ENCODE measurements around the gene MCEMP1.

GRCh38 chr19:7720351-7720750, 43.5 kb downstream of the MCEMP1 start:
- TF ChIP-seq RAD51 (IDR thresholded peaks at IDR 0.05; ENCODE audit: borderline replicate concordance) (no peak), MYNN (CRISPR knock-in tag; IDR thresholded peaks at IDR 0.05; ENCODE audit: low read depth) (no peak), RAD21 (CRISPR knock-in tag; IDR thresholded peaks at IDR 0.05) (no peak), PHF20 (CRISPR knock-in tag; IDR thresholded peaks at IDR 0.05) (no peak), POLR2AphosphoS5 (IDR thresholded peaks at IDR 0.05; ENCODE audit: low read depth, low read length) (no peak), NR2F1 (CRISPR knock-in tag; IDR thresholded peaks at IDR 0.05) (no peak), ZNF143 (CRISPR knock-in tag; IDR thresholded peaks at IDR 0.05) (no peak), CREB1 (IDR thresholded peaks at IDR 0.05) (no peak), CREB1 (CRISPR knock-in tag; IDR thresholded peaks at IDR 0.05) (no peak)
- TF ChIP-seq, protein P1, sequence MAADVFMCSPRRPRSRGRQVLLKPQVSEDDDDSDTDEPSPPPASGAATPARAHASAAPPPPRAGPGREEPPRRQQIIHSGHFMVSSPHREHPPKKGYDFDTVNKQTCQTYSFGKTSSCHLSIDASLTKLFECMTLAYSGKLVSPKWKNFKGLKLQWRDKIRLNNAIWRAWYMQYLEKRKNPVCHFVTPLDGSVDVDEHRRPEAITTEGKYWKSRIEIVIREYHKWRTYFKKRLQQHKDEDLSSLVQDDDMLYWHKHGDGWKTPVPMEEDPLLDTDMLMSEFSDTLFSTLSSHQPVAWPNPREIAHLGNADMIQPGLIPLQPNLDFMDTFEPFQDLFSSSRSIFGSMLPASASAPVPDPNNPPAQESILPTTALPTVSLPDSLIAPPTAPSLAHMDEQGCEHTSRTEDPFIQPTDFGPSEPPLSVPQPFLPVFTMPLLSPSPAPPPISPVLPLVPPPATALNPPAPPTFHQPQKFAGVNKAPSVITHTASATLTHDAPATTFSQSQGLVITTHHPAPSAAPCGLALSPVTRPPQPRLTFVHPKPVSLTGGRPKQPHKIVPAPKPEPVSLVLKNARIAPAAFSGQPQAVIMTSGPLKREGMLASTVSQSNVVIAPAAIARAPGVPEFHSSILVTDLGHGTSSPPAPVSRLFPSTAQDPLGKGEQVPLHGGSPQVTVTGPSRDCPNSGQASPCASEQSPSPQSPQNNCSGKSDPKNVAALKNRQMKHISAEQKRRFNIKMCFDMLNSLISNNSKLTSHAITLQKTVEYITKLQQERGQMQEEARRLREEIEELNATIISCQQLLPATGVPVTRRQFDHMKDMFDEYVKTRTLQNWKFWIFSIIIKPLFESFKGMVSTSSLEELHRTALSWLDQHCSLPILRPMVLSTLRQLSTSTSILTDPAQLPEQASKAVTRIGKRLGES (CRISPR knock-in tag; IDR thresholded peaks at IDR 0.05; ENCODE audit: borderline replicate concordance), result no peak
- TF ChIP-seq, protein P2, sequence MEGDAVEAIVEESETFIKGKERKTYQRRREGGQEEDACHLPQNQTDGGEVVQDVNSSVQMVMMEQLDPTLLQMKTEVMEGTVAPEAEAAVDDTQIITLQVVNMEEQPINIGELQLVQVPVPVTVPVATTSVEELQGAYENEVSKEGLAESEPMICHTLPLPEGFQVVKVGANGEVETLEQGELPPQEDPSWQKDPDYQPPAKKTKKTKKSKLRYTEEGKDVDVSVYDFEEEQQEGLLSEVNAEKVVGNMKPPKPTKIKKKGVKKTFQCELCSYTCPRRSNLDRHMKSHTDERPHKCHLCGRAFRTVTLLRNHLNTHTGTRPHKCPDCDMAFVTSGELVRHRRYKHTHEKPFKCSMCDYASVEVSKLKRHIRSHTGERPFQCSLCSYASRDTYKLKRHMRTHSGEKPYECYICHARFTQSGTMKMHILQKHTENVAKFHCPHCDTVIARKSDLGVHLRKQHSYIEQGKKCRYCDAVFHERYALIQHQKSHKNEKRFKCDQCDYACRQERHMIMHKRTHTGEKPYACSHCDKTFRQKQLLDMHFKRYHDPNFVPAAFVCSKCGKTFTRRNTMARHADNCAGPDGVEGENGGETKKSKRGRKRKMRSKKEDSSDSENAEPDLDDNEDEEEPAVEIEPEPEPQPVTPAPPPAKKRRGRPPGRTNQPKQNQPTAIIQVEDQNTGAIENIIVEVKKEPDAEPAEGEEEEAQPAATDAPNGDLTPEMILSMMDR (CRISPR knock-in tag; IDR thresholded peaks at IDR 0.05), result no peak
- TF ChIP-seq, protein P3, sequence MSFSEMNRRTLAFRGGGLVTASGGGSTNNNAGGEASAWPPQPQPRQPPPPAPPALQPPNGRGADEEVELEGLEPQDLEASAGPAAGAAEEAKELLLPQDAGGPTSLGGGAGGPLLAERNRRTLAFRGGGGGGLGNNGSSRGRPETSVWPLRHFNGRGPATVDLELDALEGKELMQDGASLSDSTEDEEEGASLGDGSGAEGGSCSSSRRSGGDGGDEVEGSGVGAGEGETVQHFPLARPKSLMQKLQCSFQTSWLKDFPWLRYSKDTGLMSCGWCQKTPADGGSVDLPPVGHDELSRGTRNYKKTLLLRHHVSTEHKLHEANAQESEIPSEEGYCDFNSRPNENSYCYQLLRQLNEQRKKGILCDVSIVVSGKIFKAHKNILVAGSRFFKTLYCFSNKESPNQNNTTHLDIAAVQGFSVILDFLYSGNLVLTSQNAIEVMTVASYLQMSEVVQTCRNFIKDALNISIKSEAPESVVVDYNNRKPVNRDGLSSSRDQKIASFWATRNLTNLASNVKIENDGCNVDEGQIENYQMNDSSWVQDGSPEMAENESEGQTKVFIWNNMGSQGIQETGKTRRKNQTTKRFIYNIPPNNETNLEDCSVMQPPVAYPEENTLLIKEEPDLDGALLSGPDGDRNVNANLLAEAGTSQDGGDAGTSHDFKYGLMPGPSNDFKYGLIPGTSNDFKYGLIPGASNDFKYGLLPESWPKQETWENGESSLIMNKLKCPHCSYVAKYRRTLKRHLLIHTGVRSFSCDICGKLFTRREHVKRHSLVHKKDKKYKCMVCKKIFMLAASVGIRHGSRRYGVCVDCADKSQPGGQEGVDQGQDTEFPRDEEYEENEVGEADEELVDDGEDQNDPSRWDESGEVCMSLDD (CRISPR knock-in tag; IDR thresholded peaks at IDR 0.05; ENCODE audit: borderline replicate concordance), result no peak

Data from HepG2 (cell line).